HG02759 (cell line): ENCODE results near the gene GSN.

Experiments used
- ATAC-seq: cut with Tn5 transposase; IDR thresholded peaks from one replicate; pipeline ENCODE4 v1.9.1; 2021; ENCODE audit warnings: mild to moderate bottlenecking, moderate library complexity; ENCODE audit not compliant: unreplicated experiment

GSN gene

DNA sequence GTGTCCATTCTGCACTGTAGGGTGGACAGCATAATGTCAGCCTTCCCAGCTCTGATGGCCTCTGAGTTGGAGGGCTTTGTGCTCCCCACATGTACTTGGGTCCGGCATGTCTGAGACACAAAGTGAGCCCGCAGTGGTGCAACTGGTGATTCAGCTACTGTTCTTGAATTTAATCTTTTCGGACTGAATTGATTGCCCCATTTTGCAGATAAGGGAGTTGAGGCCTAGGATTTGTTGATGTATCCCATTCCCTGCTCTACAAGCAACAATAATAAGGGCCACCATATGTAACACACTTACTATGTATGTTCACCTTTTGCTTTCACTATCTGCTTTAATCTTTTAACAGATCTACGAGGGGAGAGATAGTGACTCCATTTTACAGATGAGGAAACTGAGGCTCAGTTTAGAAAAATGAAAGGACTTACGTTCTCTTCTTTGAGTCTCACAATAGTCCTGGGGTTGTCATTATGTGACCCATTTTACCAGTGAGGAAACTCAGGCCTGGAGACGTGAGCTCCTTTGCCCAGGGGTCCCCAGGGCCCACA, 4.5 kb downstream of the GSN start:
- ATAC-seq, result no peak

DNA sequence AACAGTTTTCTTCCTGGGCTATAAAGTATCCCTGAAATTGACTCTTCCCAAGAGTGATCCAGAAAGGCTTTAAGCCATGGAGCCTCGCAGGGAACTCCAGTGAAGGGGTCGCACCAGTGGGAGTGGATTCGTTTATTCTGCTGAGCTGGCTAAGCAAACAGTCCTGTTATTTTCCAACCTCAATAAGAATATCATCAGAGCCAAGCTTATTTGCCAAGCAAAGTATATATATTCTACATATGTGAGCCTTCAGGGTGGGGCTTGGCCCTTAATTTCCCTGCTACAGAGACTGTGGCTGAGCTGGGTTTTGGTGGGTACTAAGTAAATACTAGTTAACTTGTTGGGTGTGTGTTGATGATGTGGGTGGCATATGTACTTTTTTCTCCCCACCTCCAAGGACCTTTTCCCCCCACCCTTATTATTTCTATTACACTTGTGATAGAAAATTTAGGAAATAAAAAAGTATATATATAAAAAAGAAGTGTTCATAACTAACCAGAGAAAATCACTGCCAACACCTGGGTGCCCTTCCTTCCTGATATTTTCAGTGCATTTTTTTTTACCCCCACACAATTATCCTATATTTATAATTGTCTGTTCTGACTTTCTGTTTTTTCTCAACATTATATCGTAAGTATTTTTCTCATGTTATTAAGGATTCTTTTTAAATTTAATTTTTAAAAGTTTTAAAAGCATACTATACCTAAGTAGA, 5.3 kb downstream of the GSN start:
- no peak for ATAC-seq

DNA sequence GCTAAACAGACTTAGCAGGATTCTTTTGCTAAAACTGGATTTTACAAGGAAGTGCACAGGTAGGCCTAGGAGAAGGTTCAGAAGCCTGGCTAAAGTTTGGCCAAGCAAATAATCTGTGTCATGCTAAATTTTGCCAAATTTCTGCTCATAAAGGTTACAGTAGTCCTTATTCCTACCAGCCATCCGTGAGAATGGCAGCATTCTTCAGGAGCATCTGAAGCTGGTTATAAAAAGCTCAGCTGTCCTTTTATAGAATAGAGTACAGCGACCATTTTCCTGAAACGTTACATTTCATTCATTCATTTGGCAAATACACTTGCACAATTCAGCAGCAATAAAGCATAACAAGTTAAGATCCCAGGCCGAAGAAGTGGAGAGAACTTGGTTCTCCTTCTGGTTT, 6.9 kb downstream of the GSN start:
- no peak for ATAC-seq

DNA sequence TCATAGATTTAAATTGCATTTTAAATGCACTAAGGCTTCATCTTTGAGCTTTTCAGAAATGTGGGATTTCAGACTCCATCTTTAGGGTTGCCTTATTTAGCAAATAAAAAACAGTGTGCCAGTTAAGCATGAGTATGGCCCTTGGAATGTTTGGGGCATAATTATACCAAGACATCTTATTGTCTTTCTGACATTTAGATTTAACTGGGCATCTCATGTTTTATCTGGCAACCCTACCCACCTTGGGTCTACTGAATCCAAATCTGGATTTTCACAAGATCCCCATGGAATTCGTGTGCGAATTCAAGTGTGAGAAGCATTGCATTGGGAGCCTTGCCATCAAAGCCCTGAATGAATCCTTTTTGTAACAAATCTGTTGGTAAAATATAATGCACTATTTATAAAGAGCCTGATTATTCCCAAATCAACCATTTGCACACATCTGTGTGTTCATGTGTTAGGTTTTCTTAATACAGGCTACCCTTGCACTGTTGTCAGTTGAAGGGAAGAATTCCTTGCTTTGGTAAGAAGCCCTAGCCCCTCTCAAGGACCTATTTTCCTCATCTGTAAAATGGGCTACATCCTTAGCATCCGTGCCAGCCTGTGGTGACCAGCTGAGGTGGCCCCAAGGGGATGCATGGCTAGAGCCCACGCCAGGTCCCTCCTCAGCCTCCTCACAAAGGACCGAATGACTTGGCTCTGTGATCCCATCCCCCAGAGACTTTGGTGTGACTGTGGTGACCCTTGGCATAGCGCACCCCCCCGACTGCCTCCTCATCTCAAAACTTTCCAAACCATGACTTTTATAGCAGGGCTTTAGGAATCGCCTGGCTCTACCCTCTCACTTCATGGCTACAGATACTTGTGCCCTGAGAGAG, 8.1 kb downstream of the GSN start:
- ATAC-seq, result no peak

DNA sequence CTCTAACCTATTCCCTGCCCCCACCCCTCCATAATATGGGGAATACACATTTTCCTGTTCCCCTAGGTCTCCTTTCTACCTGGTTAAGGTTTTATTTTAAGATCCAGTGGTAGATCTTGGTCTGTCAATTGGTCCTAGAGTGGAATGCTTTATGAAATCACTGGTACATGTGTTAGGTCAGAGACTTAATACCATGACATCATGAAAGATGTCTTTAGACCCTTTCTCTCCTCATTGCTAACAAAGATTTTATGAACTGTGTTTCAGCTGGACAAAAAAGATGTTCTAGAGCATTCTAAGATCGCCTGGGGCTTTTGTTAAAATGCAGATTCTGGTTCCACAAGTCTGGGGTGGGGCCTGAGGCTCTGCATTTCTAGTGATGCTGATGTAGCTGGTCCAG, 9.1 kb downstream of the GSN start:
- no peak for ATAC-seq

DNA sequence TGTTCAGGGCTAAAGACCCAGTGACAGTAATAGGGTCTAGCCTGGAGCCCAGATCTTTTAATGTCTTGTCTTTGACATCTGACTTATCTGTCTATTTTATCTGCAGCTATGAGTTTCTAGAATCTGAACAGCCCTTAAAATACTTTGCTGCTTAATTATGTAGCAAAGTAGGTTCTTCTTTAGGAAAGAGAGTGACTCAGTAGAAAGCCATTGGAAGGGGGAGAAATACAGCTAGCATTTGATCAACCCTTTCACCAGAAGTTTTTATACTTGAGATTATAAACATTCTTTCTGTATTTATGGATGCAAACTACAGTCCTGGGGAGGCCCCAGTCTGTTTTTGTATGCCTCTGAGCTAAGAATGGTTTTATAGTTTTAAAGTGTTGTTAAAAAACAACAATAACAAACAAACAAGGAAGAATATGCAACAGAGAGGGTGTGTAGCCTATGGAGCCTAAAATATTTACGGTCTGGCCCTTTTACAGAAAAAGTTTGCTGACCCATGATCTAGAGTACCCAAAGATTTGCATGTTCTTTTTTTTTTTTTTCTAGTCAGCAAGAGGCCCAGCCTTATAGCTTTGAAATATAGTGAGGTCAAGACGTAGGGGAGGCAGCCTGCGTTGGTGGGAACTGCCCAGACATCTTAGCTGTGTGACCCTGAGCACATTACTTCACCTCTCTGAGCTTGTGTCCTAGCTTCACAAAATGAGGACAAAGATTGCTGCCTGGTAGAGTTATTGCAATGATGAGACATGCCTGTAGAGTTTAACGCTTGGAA, 9.7 kb downstream of the GSN start:
- no peak for ATAC-seq

DNA sequence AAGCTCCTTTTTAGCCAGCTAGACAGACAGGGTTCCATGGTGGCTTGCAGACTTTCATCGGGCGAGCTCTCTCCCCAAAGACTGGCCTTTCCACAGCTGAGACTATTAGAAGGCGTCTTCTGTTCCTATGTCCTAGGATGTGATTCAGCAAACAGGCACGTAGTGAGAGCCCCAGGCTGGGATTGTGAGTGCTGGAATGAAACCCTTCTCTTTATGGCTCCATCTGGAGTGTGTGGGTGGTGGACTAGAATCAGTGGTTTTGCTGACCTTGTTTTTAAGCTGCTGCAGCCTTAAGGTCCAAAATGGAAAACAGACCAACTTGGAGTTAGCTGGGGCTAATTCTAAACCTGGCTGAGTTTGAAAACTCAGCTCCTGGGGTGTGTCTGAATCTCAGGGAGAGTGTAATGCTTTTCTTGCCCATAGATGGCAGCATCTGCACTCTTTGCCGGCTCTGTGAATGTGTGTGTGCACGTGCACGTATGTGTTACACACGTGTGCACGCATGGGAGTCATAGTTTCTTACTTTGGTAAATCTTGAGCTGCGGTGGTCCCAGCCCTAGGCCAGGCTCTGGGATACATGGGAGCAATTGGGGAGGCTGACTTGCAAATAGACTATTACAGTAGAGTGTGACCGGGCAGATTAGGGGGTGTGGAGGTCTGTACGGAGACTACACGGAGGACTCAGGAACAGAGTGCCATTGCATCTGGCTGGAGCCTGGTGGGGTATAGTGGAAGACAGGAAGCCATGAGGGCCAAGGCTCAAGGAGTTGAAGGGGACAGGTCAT, 10.7 kb downstream of the GSN start:
- ATAC-seq, result peak; percentile 55

DNA sequence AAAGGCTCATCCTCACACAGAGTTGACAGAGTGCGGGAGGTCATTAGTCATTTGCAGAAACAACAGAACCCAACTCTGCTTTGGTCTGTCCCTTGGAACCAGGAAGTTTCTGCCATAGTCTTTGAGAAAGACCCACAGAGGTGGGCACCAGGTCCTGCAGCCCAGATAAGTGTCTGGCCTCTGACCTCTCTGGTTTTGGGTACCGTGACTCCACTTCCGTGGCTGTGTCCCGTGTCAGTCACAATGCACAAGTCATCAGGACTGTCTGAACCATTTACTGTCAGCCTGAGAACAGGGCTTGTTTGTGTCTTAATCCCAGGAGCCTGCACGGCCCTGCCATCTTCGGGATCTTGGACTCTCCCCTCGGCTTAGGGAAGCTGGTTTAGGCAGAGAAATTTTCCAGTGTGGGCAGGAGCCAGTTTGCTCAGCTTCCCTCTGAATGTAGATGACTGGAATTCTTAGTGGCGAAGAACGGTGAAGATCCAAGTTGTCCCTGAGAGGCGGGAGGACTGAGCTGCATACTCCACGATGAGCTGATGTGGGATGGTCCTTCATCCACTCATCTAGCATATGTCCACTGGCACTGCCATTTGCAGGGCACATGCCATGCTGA, 11.9 kb downstream of the GSN start:
- ATAC-seq, result no peak

DNA sequence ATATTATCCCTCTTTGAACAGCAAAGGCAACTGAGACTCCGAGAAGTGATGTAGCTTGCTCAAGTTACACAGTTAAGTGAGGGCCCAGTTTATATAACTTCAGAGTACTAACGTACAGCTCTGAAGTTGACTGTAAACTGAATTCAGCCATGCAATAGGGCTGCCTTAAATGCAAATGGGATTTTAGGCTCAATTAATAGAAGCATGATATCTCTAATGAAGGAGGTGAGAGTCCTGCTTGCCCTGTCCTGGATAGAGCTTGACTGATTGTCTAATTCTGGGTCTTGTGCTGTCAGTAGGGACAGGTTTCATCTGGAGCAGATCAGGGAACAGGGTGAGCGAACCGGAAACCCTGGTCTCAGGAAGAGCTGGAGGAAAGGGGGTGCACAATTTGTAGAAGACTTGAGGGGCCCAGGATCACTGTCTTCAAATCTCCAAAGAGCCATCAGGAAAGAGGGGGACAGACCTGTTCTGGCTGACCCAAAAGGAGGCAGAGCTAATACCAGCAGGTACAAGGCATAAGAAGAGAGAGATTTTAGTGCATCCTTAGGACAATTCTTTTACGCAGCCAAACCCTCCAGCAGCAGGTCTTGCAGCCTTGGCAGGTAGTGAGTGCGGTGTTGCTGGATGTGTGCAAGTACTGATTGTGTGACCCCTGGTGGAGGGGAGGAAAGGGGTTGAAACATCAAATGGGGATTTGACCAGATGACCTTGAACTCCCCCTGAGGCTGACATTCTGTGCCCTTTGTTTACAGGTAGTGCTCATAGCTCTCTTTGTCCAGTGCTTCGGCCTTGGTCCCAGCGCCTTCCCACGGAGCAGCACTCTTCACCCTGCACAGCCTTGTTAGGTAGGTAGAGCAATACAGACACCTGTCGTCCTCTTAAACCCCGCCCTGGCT, 13.0 kb downstream of the GSN start:
- no peak for ATAC-seq

DNA sequence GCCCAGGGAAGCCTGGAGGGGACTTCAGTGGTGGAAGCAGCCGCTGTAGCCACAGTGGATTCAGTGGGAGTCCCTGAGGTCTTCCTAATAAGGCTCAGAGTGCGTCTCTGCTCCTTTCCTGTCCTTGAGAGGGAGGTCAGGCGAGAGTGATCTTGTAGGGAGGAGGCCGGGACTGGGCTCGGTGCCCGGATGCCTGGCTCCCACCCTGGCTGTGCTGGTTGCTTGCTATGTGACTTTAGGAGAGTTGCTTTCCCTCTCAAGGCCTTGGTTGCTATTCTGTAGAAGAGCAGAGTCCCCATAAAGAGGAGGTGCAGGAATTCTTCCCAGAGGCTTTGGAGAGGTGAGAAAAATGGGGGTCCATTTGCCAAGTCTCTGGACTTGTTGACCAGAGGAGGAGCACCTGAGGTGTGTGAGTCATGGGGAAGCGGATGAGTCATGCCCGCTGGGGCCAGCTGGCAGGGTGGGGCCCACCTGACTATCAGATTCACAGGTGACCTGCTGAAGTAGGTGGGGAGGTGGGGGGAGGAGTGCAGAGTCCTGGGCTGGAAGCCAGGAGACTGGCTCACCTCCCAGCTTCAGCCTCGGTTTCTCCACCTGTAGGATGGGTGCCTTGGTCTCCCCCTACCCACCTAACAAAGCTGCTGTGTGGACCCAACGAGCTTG, 13.8 kb downstream of the GSN start:
- no peak for ATAC-seq

DNA sequence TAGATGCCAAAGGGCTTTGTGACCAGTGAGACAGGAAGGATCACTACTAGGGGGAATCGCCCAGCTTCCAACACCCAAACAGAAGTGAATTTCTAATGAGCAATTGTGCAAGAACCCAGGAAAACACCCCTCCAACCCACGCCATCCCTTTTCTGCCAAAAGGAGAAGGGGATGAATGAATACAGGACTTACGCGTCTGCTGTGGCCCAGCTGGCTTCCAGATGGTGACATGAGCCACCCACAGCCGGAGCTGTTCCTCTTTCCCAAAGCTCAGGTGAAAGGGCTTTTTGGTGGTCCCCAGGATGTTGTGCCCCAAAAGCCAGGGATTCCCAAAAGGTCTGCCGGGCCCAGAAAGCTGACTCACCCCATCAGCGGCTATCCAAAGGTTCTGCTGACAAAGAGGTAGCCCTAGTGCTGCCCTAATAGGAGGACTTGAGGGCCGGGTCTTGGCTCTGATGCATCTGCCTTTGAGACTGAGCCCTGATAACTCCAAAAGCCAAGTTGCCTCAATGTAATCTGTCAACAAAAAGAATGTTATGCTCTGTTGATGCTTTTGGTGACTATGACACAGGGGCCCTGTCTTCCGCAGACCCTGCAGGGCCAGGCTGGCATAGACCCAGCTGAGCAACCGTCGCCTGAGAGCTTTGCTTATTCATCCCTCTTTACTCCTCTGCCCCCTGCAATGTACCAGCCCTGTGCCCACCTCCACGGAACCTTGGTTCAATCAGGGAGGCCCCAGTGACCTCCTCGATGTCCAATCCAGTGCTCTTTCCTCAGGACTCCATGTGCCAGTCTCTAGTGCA, 14.5 kb downstream of the GSN start:
- no peak for ATAC-seq

DNA sequence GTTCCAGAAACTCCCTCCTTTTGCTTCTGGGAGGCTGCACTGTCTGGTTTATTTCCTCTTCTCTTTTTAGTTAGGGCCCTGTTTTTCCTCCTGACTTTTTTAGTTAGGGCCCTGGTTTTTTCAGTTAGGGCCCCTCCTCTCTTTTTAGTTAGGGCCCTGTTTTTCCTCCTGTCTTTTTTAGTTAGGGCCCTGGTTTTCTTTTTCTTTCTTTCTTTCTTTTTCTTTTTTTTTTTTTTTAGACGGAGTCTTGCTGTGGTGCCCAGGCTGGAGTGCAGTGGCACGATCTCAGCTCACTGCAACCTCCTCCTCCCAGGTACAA, 15.1 kb downstream of the GSN start:
- ATAC-seq, result no peak

DNA sequence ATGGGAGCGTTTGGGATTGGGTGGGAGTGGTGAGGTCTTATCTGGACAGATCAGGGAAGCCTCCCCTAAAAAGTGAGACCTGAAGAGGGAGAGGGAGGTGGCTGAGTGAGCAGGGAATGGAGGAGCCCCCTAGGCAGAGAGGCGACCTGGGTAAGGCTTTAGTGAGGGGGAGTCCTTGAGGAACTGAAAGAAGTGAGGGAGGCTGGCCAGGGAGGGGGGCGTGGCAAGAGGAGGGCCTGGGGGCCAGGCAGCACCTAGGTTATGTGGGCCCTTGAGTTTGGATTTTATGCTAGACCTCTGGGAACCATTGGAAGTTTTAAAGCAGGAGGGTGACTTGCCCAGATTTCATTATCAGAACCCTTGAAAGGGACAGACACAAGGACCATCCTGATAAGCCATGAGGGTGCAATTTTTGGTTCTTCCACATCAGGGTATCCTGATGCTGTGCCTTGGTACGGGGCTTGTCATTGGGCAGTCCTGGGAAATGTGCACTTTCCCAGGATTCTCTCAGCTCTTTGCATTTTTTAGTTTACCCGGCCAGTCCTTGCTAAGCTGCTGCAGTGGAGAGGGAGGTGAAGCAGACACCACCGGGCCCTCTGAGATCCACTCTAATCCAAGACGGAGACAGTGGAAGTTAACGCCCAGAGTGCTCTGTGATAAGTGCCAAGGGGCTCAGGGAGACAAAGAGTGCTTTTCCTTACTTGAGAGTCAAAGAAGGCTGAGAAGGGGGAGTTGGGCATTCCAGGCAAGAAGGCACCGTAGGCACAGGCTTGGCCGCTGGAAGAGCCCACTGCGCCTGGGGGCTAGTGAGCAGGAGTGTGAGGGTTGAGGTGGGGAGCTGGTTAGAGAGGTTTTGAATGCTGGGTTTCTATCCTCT, 16.1 kb downstream of the GSN start:
- no peak for ATAC-seq

DNA sequence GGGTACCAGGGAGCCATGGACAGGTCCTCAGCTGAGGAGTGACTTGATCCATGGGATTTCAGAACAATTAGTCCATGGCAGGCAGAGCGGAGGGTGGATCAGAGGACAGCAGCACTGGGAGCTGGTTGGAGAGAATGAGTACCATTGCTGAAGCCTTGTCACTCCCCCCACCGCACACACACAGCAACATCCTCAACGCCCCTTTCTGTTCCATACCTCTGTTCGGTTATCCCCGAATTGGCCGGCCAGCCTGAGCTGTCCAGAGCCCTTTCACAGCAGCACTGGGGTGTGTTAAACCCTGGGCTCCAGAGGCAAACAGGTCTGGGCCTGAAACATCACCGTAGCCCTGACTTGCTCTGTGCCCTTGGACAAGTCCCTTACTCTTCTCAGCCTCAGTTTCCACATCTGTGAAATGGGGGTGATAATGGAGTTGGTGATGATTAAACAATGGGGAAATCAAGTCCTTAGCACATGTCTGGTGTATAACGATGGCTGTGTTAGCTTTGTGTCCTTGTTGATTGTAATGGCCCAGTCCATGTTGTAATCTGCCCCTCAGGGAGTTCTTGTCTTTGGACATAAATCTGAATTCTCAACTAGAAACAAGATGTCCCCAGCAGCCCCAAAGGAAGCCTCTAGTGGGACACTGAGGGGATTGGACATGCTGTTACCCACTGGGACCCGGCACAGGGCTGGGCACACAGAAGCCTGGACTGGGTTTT, 16.9 kb downstream of the GSN start:
- ATAC-seq, result no peak

DNA sequence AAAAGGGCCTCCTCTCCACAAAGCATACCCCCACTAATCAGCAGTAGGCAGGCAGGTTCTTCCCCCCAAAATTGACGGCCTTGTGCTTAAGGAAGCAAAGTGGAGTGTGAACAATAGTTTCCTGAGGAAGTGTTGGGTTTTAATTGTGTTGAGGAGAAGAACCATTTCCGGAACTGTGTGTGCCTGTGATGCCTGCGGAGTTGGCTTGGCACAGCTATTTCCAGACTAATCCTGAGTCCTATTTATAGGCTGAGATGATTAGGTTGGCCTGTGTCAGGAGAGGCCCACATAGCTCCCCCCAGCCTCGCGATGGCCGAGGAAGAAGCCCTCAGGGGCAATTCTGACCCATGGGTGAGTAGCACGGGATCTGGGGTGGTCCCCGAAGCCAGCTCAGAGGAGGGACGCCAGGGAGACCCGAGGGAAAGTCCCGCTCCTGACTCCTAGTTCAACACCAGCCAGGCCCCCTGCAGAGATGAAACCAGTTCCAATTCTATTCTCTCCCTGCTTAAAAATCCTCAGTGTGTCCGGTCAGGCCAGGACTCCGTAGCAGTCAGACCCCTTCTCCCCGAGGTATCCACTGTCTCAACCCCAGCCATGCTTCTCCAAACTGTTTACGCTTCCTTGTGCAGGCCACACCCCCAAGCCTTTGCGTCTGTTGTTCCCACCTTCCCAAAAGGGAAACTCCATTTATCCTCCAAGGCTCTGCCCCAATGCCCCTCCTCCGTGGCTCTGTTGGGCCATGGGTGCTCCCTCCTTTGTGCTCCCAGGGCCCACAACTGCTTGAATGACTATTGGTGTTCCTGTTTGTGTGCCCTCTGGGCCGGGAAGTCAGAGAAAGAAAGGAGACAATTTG, 18.1 kb downstream of the GSN start:
- ATAC-seq, result no peak

DNA sequence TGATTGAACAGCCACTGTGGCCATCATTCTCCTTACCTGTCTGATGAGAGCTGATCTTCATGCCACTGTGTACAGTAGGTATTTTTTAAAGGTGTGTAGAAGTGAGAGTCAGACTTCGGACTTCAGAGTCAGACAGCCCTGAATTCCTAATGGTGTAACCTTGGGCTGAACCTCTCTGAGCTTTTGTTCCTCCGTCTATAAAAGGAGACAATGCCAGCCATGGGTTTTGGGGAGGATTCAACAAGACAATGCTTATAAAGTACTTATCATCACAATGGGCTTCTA, 18.7 kb downstream of the GSN start:
- ATAC-seq, result no peak
